Vagina (tissue), 2 donors: ENCODE measurements around the gene GRN.

Source experiments
- POLR2A ChIP-seq, 2 donors: fragments of 450-650 bp; IDR thresholded peaks; one replicate each; pipeline ENCODE4 v1.6.1; 2017; ENCODE audit warnings: antibody characterized with exemption in 2 of 2, mild to moderate bottlenecking in 2 of 2, moderate library complexity in 2 of 2
- TF ChIP-seq, protein P1 (sequence below), 3 experiments: fragments of 450-650 bp in 2 of 3; fragments of 200-600 bp in 1 of 3; sonication (generic) in 1 of 3; IDR thresholded peaks; one replicate each; pipeline ENCODE4 v1.5.1; 2017 to 2019; ENCODE audit warnings: antibody characterized with exemption in 3 of 3, mild to moderate bottlenecking in 2 of 3, moderate library complexity in 2 of 3

DNA sequence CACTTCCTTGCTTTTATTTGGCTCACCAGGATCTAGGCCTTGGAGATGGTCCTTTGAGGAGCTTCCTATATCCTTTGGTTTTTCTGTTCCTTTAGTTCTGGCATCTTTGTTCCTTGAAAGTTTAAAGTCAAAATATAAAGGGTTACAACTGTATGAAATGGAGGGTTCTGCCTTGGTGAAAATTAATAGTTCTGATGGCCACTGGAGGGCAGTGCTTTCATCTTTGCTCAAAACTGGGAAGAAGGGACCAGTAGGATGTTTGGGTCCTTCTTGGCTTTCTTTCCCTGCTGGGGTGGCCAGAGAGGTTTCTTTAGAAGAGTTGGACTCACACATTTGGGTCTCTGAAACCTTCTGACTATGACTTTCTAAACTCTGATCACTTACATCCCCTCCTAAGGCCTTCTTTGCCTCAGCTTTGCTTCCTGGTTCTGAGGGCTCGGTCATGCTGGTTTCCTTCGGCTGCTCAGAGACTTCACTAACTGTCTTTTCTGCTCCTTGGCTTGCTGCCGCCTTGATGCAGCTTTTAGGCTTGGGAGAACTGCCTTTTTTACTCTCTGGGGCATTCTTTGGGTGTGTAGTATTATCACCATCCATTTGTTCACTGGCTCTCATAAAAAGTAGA lies 55.2 kb downstream of the GRN start:
- TF ChIP-seq, protein P1, sequence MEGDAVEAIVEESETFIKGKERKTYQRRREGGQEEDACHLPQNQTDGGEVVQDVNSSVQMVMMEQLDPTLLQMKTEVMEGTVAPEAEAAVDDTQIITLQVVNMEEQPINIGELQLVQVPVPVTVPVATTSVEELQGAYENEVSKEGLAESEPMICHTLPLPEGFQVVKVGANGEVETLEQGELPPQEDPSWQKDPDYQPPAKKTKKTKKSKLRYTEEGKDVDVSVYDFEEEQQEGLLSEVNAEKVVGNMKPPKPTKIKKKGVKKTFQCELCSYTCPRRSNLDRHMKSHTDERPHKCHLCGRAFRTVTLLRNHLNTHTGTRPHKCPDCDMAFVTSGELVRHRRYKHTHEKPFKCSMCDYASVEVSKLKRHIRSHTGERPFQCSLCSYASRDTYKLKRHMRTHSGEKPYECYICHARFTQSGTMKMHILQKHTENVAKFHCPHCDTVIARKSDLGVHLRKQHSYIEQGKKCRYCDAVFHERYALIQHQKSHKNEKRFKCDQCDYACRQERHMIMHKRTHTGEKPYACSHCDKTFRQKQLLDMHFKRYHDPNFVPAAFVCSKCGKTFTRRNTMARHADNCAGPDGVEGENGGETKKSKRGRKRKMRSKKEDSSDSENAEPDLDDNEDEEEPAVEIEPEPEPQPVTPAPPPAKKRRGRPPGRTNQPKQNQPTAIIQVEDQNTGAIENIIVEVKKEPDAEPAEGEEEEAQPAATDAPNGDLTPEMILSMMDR (IDR thresholded peaks at IDR 0.05): no peak
- no peak for TF ChIP-seq POLR2A (IDR thresholded peaks at IDR 0.05)
